GM23338 (cell line): ENCODE data around the gene DVL1.

Experiments used
- ZNF331 ChIP-seq: fragments of 250-450 bp; sonication (Bioruptor Pico); IDR thresholded peaks from 2 replicates; pipeline ENCODE4 v1.5.0; 2020; ENCODE audit warnings: low read depth, mild to moderate bottlenecking, moderate library complexity
- TF ChIP-seq, protein P1 (sequence below), 2 experiments: fragments of 200-600 bp in 1 of 2; sonication (generic) in 1 of 2; conservative IDR thresholded peaks; 2 replicates each; pipeline versions ENCODE4 v1.5.1 to v1.6.1; 2016 to 2017; ENCODE audit warnings: antibody characterized with exemption in 2 of 2, low read depth in 2 of 2, mild to moderate bottlenecking in 2 of 2, moderate library complexity in 1 of 2

DNA sequence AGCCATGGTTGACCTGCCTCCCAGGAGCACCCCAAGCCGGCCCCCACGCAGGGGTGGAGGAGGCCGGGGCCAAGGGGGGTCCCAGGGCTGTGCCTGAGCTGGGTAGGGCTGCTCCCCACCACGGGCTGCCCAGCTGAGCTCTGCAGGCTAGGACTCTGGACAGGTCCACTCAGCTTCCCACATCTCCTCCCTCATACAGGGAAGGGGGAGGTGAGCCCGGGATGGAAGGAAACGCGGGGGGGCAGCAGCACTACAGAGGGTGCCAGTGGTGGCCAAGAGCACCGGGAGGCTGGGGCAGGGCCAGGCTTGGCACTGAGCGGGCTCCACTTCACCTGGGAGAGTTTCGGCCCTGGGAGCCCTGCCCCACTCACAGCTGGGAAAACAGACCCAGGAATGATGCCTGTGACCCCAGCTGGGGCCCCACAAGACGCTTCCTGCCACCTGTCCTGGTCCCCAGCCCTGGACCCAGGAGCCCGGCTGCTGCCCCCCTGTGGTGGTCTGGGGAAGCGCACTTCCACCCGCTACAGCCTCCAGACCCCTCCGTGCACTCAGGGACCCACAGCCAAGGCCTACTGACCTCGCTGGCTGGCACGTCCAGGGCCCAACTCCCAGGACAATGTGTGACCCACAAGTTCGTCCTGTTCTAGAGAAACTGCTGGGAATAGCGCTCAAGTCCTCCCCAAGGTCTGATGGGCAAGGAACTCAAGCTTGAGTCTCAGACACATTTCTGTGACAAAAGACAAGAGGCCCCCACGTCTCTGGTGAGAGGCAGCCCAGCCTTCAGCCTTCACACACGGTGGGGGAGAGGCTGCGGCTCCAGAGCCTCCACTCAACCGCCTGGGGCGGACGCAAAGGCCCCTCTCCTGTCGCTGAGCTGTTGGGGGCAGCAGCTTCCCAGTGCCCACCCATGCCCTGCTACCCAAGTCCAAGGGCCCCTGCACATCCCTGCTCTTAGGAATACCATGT, 22.8 kb upstream of the DVL1 start:
- no peak for TF ChIP-seq ZNF331 (CRISPR knock-in tag)
- TF ChIP-seq, protein P1, sequence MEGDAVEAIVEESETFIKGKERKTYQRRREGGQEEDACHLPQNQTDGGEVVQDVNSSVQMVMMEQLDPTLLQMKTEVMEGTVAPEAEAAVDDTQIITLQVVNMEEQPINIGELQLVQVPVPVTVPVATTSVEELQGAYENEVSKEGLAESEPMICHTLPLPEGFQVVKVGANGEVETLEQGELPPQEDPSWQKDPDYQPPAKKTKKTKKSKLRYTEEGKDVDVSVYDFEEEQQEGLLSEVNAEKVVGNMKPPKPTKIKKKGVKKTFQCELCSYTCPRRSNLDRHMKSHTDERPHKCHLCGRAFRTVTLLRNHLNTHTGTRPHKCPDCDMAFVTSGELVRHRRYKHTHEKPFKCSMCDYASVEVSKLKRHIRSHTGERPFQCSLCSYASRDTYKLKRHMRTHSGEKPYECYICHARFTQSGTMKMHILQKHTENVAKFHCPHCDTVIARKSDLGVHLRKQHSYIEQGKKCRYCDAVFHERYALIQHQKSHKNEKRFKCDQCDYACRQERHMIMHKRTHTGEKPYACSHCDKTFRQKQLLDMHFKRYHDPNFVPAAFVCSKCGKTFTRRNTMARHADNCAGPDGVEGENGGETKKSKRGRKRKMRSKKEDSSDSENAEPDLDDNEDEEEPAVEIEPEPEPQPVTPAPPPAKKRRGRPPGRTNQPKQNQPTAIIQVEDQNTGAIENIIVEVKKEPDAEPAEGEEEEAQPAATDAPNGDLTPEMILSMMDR (conservative IDR thresholded peaks at IDR 0.05; ENCODE audit: low read depth in 2 of 2) = peak; percentile 74 to 87
